GM12801 (cell line): ENCODE results near the gene DOCK4.

Experiments used
- CTCF ChIP-seq: IDR thresholded peaks from one replicate; pipeline ENCODE4 v1.5.1; 2011; ENCODE audit warnings: control low read depth; ENCODE audit not compliant: insufficient read length; ENCODE audit errors: extremely low read depth

Gene DOCK4

GRCh38 chr7:112116894-112117293, 89.3 kb downstream of the DOCK4 start:
- no peak for TF ChIP-seq CTCF

DNA sequence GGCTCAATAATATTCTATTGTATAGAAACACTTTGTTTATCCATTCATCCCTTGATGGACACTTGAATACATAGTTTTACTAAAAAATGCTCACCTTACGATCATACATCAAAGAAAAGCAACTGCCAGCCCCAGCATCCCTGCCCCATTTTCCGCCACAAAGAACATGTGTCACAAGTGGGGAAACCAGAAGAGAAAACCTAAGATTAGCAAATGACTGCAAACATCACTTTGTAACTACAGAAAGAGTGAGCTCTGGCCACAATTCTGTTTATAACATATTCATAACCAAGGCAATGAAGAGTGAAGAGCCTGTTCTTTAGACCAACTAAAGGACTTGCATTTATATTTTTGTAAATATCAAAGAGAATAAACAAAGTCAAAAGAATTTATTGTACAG, 89.8 kb downstream of the DOCK4 start:
- no peak for TF ChIP-seq CTCF

- TF ChIP-seq CTCF, result no peak
These were observed 90.3 kb downstream of the DOCK4 start for GRCh38 chr7:112115880-112116279.

DNA sequence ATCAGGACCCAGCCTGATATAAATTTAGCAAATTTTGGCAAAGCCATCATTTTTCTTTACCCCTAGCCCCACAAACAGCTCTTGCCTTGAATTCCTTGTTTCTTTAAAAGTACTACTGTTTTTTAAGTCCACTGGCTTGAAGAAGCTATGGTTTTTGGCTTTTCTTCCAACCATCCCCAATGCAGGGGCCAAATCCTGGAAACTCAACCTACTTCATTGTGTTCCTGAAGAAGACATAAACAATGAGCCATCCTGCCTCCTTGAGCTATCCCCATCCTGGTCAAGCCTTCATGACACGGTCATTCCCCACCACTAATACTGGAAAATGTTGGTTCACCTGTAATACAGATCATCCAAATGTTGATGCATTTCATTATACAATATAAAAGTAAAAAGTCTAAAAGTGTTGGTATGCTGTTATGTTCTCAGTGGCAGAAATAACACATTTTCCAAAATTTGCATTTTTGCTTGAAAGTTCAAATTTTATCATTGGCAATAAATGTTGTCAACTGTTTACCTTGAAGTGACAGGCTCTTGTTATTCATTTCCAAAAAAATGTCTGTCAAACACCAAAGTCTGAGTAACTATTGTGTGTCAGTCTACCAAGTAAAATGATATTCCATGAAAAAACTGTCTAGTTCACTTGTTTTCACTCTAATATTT, 92.2 kb downstream of the DOCK4 start:
- TF ChIP-seq CTCF, result no peak

DNA sequence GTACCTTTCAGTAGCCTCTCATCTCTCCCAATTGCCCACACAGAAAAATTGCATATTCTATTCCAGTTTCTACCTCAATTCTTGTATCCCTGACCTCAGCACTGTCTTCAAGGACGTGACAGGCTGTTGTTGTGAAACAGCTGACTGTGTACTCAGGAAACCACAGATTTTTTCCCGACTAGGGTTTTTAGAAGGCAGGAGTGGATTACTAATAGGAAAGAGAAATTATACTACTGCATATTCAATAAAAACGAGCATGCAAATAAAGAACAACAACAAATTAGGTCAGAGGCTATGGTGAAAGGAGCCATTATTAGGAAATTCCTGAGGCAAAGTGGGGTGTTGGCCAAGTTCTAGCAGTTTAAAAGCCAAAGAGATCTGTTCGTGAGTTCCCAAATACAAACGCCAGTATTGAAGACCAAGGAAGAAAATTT, 93.4 kb downstream of the DOCK4 start:
- TF ChIP-seq CTCF, result no peak

GRCh38 chr7:112110651-112111050, 95.5 kb downstream of the DOCK4 start:
- TF ChIP-seq CTCF, result no peak

DNA sequence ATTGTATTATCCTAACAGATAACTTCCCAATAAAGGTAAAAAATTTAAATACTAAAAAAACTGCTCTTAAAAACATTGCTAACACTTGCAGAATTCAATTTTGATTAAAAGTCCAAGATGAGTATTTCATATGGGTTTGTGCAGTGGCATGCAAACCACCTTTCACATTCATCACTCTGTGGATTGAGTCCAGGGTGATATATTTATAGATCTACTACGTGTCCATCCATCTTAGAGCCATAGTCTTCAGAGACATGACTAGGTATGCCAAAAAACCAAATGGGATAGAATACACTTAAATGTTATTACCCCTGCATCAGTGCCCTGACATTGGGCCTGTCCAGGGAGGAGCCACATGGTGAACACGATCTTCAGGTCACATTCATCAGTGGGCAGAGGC, 96.0 kb downstream of the DOCK4 start:
- TF ChIP-seq CTCF, result no peak
